ENCODE results near the gene HSF5. TPM values are rescaled to one million over a fixed set of nuclear protein-coding genes. Genes with fewer than 3 reads are reported as not detected.

Gene HSF5
- total RNA-seq, 1 experiment from 2014 or later = not detected

- DNase-seq = peak; percentile 40
- TF ChIP-seq EZH2 (IDR thresholded peaks at IDR 0.05; ENCODE audit: low read length, unreplicated experiment) (no peak), EZH2phosphoT487 (IDR thresholded peaks at IDR 0.05; ENCODE audit: borderline replicate concordance, low read length) (no peak), CTCF (conservative IDR thresholded peaks at IDR 0.05; ENCODE audit: low read depth, low read length) (no peak)
- BruUV-seq (replicated peaks) = no TSS peak
- H3F3A ChIP-seq (ENCODE audit: low read length, unreplicated experiment) = peaks cover 4% of the 10 kb centered on the region
- H4K20me1 ChIP-seq (ENCODE audit: low read length) = no peaks in the 10 kb centered on the region
- peak overlapping the region; percentile 87 for H3K4me2 ChIP-seq (ENCODE audit: low read length)
- H3K9me3 ChIP-seq (ENCODE audit: low read length) = no peaks in the 10 kb centered on the region
- no peak overlapping the region for H3K27ac ChIP-seq (ENCODE audit: low read length)
- peak overlapping the region; percentile 34; the same call in 1 of the 2 replicates for H2AFZ ChIP-seq (ENCODE audit: low read length)
- H3K27me3 ChIP-seq (ENCODE audit: low read length) = no peaks in the 10 kb centered on the region
- peaks cover 66% of the 10 kb centered on the region for H3K4me1 ChIP-seq (ENCODE audit: insufficient read depth, low read length)
- no peak overlapping the region for H3K9ac ChIP-seq (ENCODE audit: low read length)
- ATAC-seq = no peak
- peak overlapping the region; percentile 79 for H3K4me3 ChIP-seq (ENCODE audit: low read length)
- ChIA-PET CTCF (interaction anchor here (0.7 kb wide), 1 partner anchor 97 kb away, joined by 5 read pairs; no protein-coding TSS in a partner anchor), POLR2A (ENCODE audit: unreplicated experiment) (interaction anchor here (0.5 to 0.8 kb wide), 4 partner anchors 18 to 160 kb away, joined by 3 to 21 read pairs (median 4); partner anchors contain the start of gene SUPT4H1)
- intact Hi-C loops (cut with micrococcal nuclease) = no loop called here
- H3K79me2 ChIP-seq (ENCODE audit: low read length) = peaks cover 50% of the 10 kb centered on the region
- no peaks in the 10 kb centered on the region for H3K36me3 ChIP-seq (ENCODE audit: low read depth, low read length)
- no peaks in the 10 kb centered on the region for H3K9me2 ChIP-seq (replicated peaks; ENCODE audit: low read length)
These were observed 73.6 kb downstream of the HSF5 start for GRCh38 chr17:58414596-58414997.

GRCh38 chr17:58413684-58414083 is 74.5 kb downstream of the HSF5 start:
- H3K9ac ChIP-seq (ENCODE audit: low read length) = no peak overlapping the region
- intact Hi-C loops (cut with micrococcal nuclease) = no loop called here
- no peak for ATAC-seq
- H3K4me3 ChIP-seq (ENCODE audit: low read length) = peak overlapping the region; percentile 79; the same call in 1 of the 2 replicates
- no peak for DNase-seq
- no peaks in the 10 kb centered on the region for H3K9me2 ChIP-seq (replicated peaks; ENCODE audit: low read length)
- ChIA-PET POLR2A (ENCODE audit: unreplicated experiment) (interaction anchor here (0.6 kb wide), 1 partner anchor 16 kb away, joined by 4 read pairs; no protein-coding TSS in a partner anchor), CTCF (no interaction called here)
- no TSS peak for BruUV-seq (replicated peaks)
- H3K9me3 ChIP-seq (ENCODE audit: low read length) = no peaks in the 10 kb centered on the region
- peak overlapping the region; percentile 87 for H3K4me2 ChIP-seq (ENCODE audit: low read length)
- peak overlapping the region; percentile 4 for H2AFZ ChIP-seq (ENCODE audit: low read length)
- H3K36me3 ChIP-seq (ENCODE audit: low read depth, low read length) = no peaks in the 10 kb centered on the region
- TF ChIP-seq CTCF (conservative IDR thresholded peaks at IDR 0.05; ENCODE audit: low read depth, low read length) (no peak), EZH2phosphoT487 (IDR thresholded peaks at IDR 0.05; ENCODE audit: borderline replicate concordance, low read length) (no peak), EZH2 (IDR thresholded peaks at IDR 0.05; ENCODE audit: low read length, unreplicated experiment) (no peak)
- H3F3A ChIP-seq (ENCODE audit: low read length, unreplicated experiment) = peaks cover 4% of the 10 kb centered on the region
- peaks cover 50% of the 10 kb centered on the region for H3K79me2 ChIP-seq (ENCODE audit: low read length)
- peak overlapping the region; percentile 13; the same call in 1 of the 2 replicates for H3K27ac ChIP-seq (ENCODE audit: low read length)
- no peaks in the 10 kb centered on the region for H3K27me3 ChIP-seq (ENCODE audit: low read length)
- no peaks in the 10 kb centered on the region for H4K20me1 ChIP-seq (ENCODE audit: low read length)
- H3K4me1 ChIP-seq (ENCODE audit: insufficient read depth, low read length) = peaks cover 62% of the 10 kb centered on the region

DNA sequence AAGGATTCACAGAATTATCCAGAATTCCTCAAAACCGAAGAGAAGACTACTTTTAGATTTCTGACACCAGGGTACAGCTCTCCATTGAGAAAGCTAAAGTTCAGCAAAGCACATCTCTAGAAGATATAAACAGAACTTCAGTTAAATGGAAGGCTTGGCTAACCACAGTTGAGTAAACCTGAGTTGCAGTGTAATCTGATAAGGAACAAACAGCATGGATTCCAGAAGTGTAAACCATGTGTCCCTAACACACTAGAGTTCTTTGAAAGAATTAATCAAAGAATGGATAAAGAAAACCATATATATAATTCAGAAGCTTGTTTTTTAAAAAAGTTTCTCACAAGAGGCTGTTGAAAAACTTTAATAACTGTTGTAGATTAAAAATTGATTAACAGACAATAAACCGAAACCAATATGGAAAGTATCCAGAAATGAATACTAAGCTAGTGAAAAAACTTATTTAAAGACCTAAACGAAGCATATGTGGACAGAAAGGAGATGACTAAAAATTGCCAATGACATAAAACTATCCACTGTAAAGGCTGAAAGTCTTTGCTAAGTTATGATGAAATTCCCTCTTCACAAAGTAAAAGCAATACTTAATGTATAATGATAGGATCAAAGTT is 75.1 kb downstream of the HSF5 start:
- Histone ChIP-seq H2AFZ (ENCODE audit: low read length) (peak overlapping the region; percentile 4; the same call in 1 of the 2 replicates), H4K20me1 (ENCODE audit: low read length) (no peaks in the 10 kb centered on the region), H3K79me2 (ENCODE audit: low read length) (peaks cover 50% of the 10 kb centered on the region), H3K9me2 (replicated peaks; ENCODE audit: low read length) (no peaks in the 10 kb centered on the region), H3K4me2 (ENCODE audit: low read length) (peak overlapping the region; percentile 87), H3K36me3 (ENCODE audit: low read depth, low read length) (no peaks in the 10 kb centered on the region), H3K27me3 (ENCODE audit: low read length) (no peaks in the 10 kb centered on the region), H3K9ac (ENCODE audit: low read length) (no peak overlapping the region), H3K4me1 (ENCODE audit: insufficient read depth, low read length) (peaks cover 61% of the 10 kb centered on the region), H3K27ac (ENCODE audit: low read length) (peak overlapping the region; percentile 13), H3K9me3 (ENCODE audit: low read length) (no peaks in the 10 kb centered on the region), H3K4me3 (ENCODE audit: low read length) (peak overlapping the region; percentile 79), H3F3A (ENCODE audit: low read length, unreplicated experiment) (peaks cover 4% of the 10 kb centered on the region)
- intact Hi-C loops (cut with micrococcal nuclease) = no loop called here
- CTCF ChIA-PET = no interaction called here
- TF ChIP-seq EZH2 (IDR thresholded peaks at IDR 0.05; ENCODE audit: low read length, unreplicated experiment) = no peak
- no peak for TF ChIP-seq CTCF (conservative IDR thresholded peaks at IDR 0.05; ENCODE audit: low read depth, low read length)
- TF ChIP-seq EZH2phosphoT487 (IDR thresholded peaks at IDR 0.05; ENCODE audit: borderline replicate concordance, low read length) = no peak
- POLR2A ChIA-PET (ENCODE audit: unreplicated experiment) = no interaction called here
- DNase-seq (peak; percentile 67), ATAC-seq (peak; percentile 18)
- no TSS peak for BruUV-seq (replicated peaks)
